HCT116 (cell line): ENCODE data around the gene RPS6KA2. TPM values are rescaled to one million over a fixed set of nuclear protein-coding genes. Genes with fewer than 3 reads are reported as not detected.

Source experiments
- ATAC-seq: fragments of 200-7000 bp; cut with Tn5 transposase; 2 replicates; pipeline ENCODE4 v1.9.1; 2020; ENCODE audit warnings: mild to moderate bottlenecking, moderate library complexity
- BruUV-seq: library from RNA; stranded (reverse); fragments of 400-500 nt; replicated peaks from 2 replicates; lab custom pipeline; 2021; lab: Mats Ljungman, UMichigan
- CTCF ChIA-PET: fragments of 300-600 bp; sonication (Branson Sonifier 250); formaldehyde crosslinking; loops from one replicate; lab custom pipeline; 2021; ENCODE audit warnings: antibody characterized with exemption; lab: Charles Lee
- POLR2A ChIA-PET: fragments of 300-600, 350-600 bp; sonication (Branson Sonifier 250); formaldehyde crosslinking; loops from one replicate; lab custom pipeline; 2021; ENCODE audit warnings: antibody characterized with exemption; lab: Charles Lee
- RAD21 ChIA-PET, 2 experiments: fragments of 300-600 bp; sonication (Branson Sonifier 250); formaldehyde crosslinking; loops; one replicate each; lab custom pipeline; 2023; ENCODE audit warnings: low total read pairs in 2 of 2; ENCODE audit not compliant: uncharacterized antibody in 2 of 2, unreplicated experiment in 2 of 2, low non-redundant PET in 1 of 2; lab: Charles Lee
- DNase-seq: peaks from one replicate; pipeline ENCODE4 v3.0.0-alpha.2; 2010; ENCODE audit warnings: low read depth, low spot score
- H2AFZ ChIP-seq: fragments of 200-600 bp; shearing (Covaris generic), sonication (generic); 2 replicates; pipeline ENCODE4 v1.6.1; 2017; ENCODE audit warnings: low read depth, mixed run types, mixed read lengths, antibody characterized with exemption, low read length; ENCODE audit not compliant: poor library complexity, severe bottlenecking
- H3K27ac ChIP-seq: 2 replicates; pipeline ENCODE4 v1.5.1; 2012; ENCODE audit warnings: low read depth, low read length
- H3K27me3 ChIP-seq: fragments of 200-600 bp; sonication (generic); 2 replicates; pipeline ENCODE4 v1.6.1; 2016; ENCODE audit warnings: mixed run types, low read length, mixed read lengths; ENCODE audit not compliant: insufficient read depth
- H3K36me3 ChIP-seq, 2 experiments: fragments of 200-500 bp in 1 of 2; fragments of 200-600 bp in 1 of 2; sonication (Bioruptor generic) in 1 of 2; sonication (generic) in 1 of 2; 2 replicates each; pipeline versions ENCODE4 v1.5.1 to v1.6.1; 2014 to 2016; ENCODE audit warnings: low read length in 2 of 2, inconsistent platforms in 1 of 2, mixed read lengths in 1 of 2, mixed run types in 1 of 2; ENCODE audit not compliant: insufficient read depth in 2 of 2, control insufficient read depth in 1 of 2
- H3K4me1 ChIP-seq, 2 experiments: fragments of 200-600 bp in 1 of 2; sonication (generic) in 1 of 2; 2 replicates each; pipeline versions ENCODE4 v1.5.1 to v1.6.1; 2012 to 2017; ENCODE audit warnings: low read length in 2 of 2, inconsistent platforms in 1 of 2, mild to moderate bottlenecking in 1 of 2, mixed read lengths in 1 of 2, mixed run types in 1 of 2, moderate library complexity in 1 of 2; ENCODE audit not compliant: insufficient read depth in 2 of 2, control insufficient read depth in 1 of 2
- H3K4me2 ChIP-seq: fragments of 200-600 bp; sonication (generic); 2 replicates; pipeline ENCODE4 v1.6.1; 2017; ENCODE audit warnings: mixed run types, low read length, mixed read lengths
- H3K4me3 ChIP-seq, 2 experiments: fragments of 200-600 bp in 1 of 2; sonication (generic) in 1 of 2; replicated peaks in 1 of 2; 2 replicates each; pipeline ENCODE4 v1.5.1; 2011 to 2016; ENCODE audit warnings: low read length in 2 of 2, control low read depth in 1 of 2, low read depth in 1 of 2, mild to moderate bottlenecking in 1 of 2, mixed read lengths in 1 of 2, mixed run types in 1 of 2
- H3K79me2 ChIP-seq: fragments of 200-600 bp; sonication (generic); 2 replicates; pipeline ENCODE4 v1.6.1; 2017; ENCODE audit warnings: mild to moderate bottlenecking, mixed run types, low read length, moderate library complexity, mixed read lengths; ENCODE audit not compliant: insufficient read depth
- H3K9ac ChIP-seq: fragments of 200-600 bp; sonication (generic); 2 replicates; pipeline ENCODE4 v1.6.1; 2016; ENCODE audit warnings: low read length, mixed read lengths
- H3K9me2 ChIP-seq: fragments of 200-600 bp; sonication (generic), shearing (Covaris generic); 2 replicates; pipeline ENCODE4 v1.6.1; 2017; ENCODE audit warnings: mixed run types, mild to moderate bottlenecking, moderate library complexity; ENCODE audit not compliant: insufficient read depth
- H3K9me3 ChIP-seq, 2 experiments: fragments of 200-500 bp in 1 of 2; fragments of 200-600 bp in 1 of 2; sonication (Bioruptor generic) in 1 of 2; sonication (generic) in 1 of 2; 2 replicates each; pipeline ENCODE4 v1.6.1; 2014 to 2017; ENCODE audit warnings: low read length in 2 of 2, mixed read lengths in 2 of 2, inconsistent platforms in 1 of 2, low read depth in 1 of 2, mild to moderate bottlenecking in 1 of 2, mixed run types in 1 of 2, moderate library complexity in 1 of 2; ENCODE audit not compliant: control insufficient read depth in 1 of 2, insufficient read depth in 1 of 2
- H4K20me1 ChIP-seq: fragments of 200-600 bp; sonication (generic), shearing (Covaris generic); 2 replicates; pipeline ENCODE4 v1.6.1; 2017; ENCODE audit warnings: mixed run types, mild to moderate bottlenecking, moderate library complexity; ENCODE audit not compliant: insufficient read depth
- CEBPB ChIP-seq: IDR thresholded peaks from 2 replicates; pipeline ENCODE4 v1.6.1; 2012; ENCODE audit warnings: low read depth
- EGR1 ChIP-seq: IDR thresholded peaks from 2 replicates; pipeline ENCODE4 v1.6.1; 2012; ENCODE audit warnings: low read depth
- ELF1 ChIP-seq: IDR thresholded peaks from 2 replicates; pipeline ENCODE4 v1.6.1; 2012; ENCODE audit warnings: low read depth, borderline replicate concordance
- EZH2phosphoT487 ChIP-seq: fragments of 200-600 bp; IDR thresholded peaks from 2 replicates; pipeline ENCODE4 v1.6.1; 2018; ENCODE audit warnings: antibody characterized with exemption, borderline replicate concordance
- FOSL1 ChIP-seq: IDR thresholded peaks from 2 replicates; pipeline ENCODE4 v1.6.1; 2012; ENCODE audit warnings: low read depth
- JUND ChIP-seq: IDR thresholded peaks from 2 replicates; pipeline ENCODE4 v1.6.1; 2012
- MAX ChIP-seq: IDR thresholded peaks from 2 replicates; pipeline ENCODE4 v1.6.1; 2012
- POLR2AphosphoS5 ChIP-seq: IDR thresholded peaks from 2 replicates; pipeline ENCODE4 v1.6.1; 2011; ENCODE audit warnings: mild to moderate bottlenecking, low read depth, low read length, moderate library complexity
- REST ChIP-seq: IDR thresholded peaks from 2 replicates; pipeline ENCODE4 v1.6.1; 2012; ENCODE audit warnings: low read depth
- SIN3A ChIP-seq: IDR thresholded peaks from 2 replicates; pipeline ENCODE4 v1.6.1; 2012; ENCODE audit warnings: low read depth
- SP1 ChIP-seq: IDR thresholded peaks from 2 replicates; pipeline ENCODE4 v1.6.1; 2012; ENCODE audit warnings: low read depth
- SRF ChIP-seq: IDR thresholded peaks from 2 replicates; pipeline ENCODE4 v1.6.1; 2012; ENCODE audit warnings: low read depth
- TCF7L2 ChIP-seq: IDR thresholded peaks from 2 replicates; pipeline ENCODE4 v1.7.0; 2011; ENCODE audit warnings: borderline replicate concordance, inconsistent platforms; ENCODE audit not compliant: insufficient read depth, insufficient read length; ENCODE audit errors: extremely low read depth
- YY1 ChIP-seq: IDR thresholded peaks from 2 replicates; pipeline ENCODE4 v1.6.1; 2011; ENCODE audit warnings: low read length, low read depth, moderate library complexity, mild to moderate bottlenecking; ENCODE audit not compliant: insufficient replicate concordance; ENCODE audit errors: extremely low read depth
- ZBTB33 ChIP-seq: IDR thresholded peaks from 2 replicates; pipeline ENCODE4 v1.6.1; 2011; ENCODE audit warnings: mild to moderate bottlenecking, low read length, moderate library complexity; ENCODE audit not compliant: insufficient replicate concordance; ENCODE audit errors: extremely low read depth
- ZFX ChIP-seq: fragments of 450-650 bp; IDR thresholded peaks from 2 replicates; pipeline ENCODE4 v1.6.1; 2017
- ZNF274 ChIP-seq: fragments of 200-500 bp; sonication (Bioruptor generic); IDR thresholded peaks from 2 replicates; pipeline ENCODE4 v1.6.1; 2014; ENCODE audit warnings: mild to moderate bottlenecking, low read depth, low read length, inconsistent platforms
- intact Hi-C: fragments of 100-400 bp; cut with micrococcal nuclease; formaldehyde crosslinking; loops from 2 replicates; pipeline ENCODE4 v1.10.0; 2022
- total RNA-seq: library from RNA; stranded (reverse); gene quantifications from one replicate; pipeline ENCODE4 v1.2.1, GENCODE V29; 2021; ENCODE audit not compliant: unreplicated experiment

Gene RPS6KA2
- total RNA-seq, 1 experiment from 2014 or later: 8.5 TPM

GRCh38 chr6:166446146-166446545, 180.9 kb downstream of the RPS6KA2 start:
- Histone ChIP-seq H2AFZ (no peak overlapping the region), H3K9me2 (no peaks in the 10 kb centered on the region), H3K4me3 (no peak overlapping the region), H4K20me1 (no peaks in the 10 kb centered on the region), H3K79me2 (no peaks in the 10 kb centered on the region), H3K9ac (no peak overlapping the region), H3K9me3 (no peaks in the 10 kb centered on the region), H3K4me1 (no peaks in the 10 kb centered on the region), H3K36me3 (no peaks in the 10 kb centered on the region), H3K4me2 (no peak overlapping the region), H3K27me3 (no peaks in the 10 kb centered on the region; the same call in 1 of the 2 replicates), H3K27ac (no peak overlapping the region)
- DNase-seq (no peak), ATAC-seq (no peak)
- ChIA-PET POLR2A (no interaction called here), RAD21 (no interaction called here), CTCF (no interaction called here)
- no TSS peak for BruUV-seq
- intact Hi-C loops: no loop called here
- TF ChIP-seq ZNF274: no peak
- TF ChIP-seq EZH2phosphoT487: no peak
- no peak for TF ChIP-seq ELF1
- no peak for TF ChIP-seq REST
- TF ChIP-seq FOSL1: no peak
- no peak for TF ChIP-seq CEBPB
- TF ChIP-seq ZBTB33: no peak
- TF ChIP-seq YY1: no peak
- no peak for TF ChIP-seq EGR1
- no peak for TF ChIP-seq MAX
- no peak for TF ChIP-seq POLR2AphosphoS5
- no peak for TF ChIP-seq ZFX
- no peak for TF ChIP-seq SP1
- TF ChIP-seq SRF: no peak
- no peak for TF ChIP-seq SIN3A
- TF ChIP-seq JUND: no peak
- no peak for TF ChIP-seq TCF7L2
